SK-N-SH treated with all-trans-retinoic acid at 6 μM for 48 hours (cell line): ENCODE measurements around the gene LHFPL3.

Source experiments
- CREB5 ChIP-seq: fragments of 250-450 bp; sonication (Bioruptor Pico); IDR thresholded peaks from 2 replicates; pipeline ENCODE4 v1.5.1; 2020; ENCODE audit warnings: low read depth, mild to moderate bottlenecking, moderate library complexity
- ESRRG ChIP-seq: fragments of 250-450 bp; sonication (Bioruptor Pico); IDR thresholded peaks from 2 replicates; pipeline ENCODE4 v1.6.1; 2021; ENCODE audit warnings: mild to moderate bottlenecking
- GLIS3 ChIP-seq: fragments of 250-450 bp; sonication (Bioruptor Pico); IDR thresholded peaks from 2 replicates; pipeline ENCODE4 v1.5.0; 2020; ENCODE audit warnings: mild to moderate bottlenecking, moderate library complexity
- OSR1 ChIP-seq: fragments of 250-450 bp; sonication (Bioruptor Pico); IDR thresholded peaks from 2 replicates; pipeline ENCODE4 v1.8.0; 2022; ENCODE audit warnings: moderate library complexity, mild to moderate bottlenecking, inconsistent platforms
- PATZ1 ChIP-seq: fragments of 250-450 bp; sonication (Bioruptor Pico); IDR thresholded peaks from 2 replicates; pipeline ENCODE4 v1.8.0; 2020; ENCODE audit warnings: mild to moderate bottlenecking, moderate library complexity, borderline replicate concordance
- RARB ChIP-seq: fragments of 250-450 bp; sonication (Bioruptor Pico); IDR thresholded peaks from 2 replicates; pipeline ENCODE4 v1.8.0; 2021; ENCODE audit warnings: mild to moderate bottlenecking, moderate library complexity
- SNAI2 ChIP-seq: fragments of 250-450 bp; sonication (Bioruptor Pico); IDR thresholded peaks from 2 replicates; pipeline ENCODE4 v1.5.0; 2020; ENCODE audit warnings: mild to moderate bottlenecking, moderate library complexity
- ZC3H10 ChIP-seq: fragments of 250-450 bp; sonication (Bioruptor Pico); IDR thresholded peaks from 2 replicates; pipeline ENCODE4 v1.5.1; 2021; ENCODE audit warnings: mild to moderate bottlenecking, moderate library complexity
- ZFP3 ChIP-seq: fragments of 250-450 bp; sonication (Bioruptor Pico); IDR thresholded peaks from 2 replicates; pipeline ENCODE4 v1.5.0; 2020; ENCODE audit warnings: mild to moderate bottlenecking, moderate library complexity
- ZNF70 ChIP-seq: fragments of 450-650 bp; formaldehyde crosslinking; IDR thresholded peaks from 2 replicates; pipeline ENCODE4 v1.5.0; 2020; ENCODE audit warnings: mild to moderate bottlenecking, moderate library complexity
- ZNF8 ChIP-seq: fragments of 450-650 bp; formaldehyde crosslinking; IDR thresholded peaks from 2 replicates; pipeline ENCODE4 v1.5.0; 2020; ENCODE audit warnings: mild to moderate bottlenecking, moderate library complexity

- TF ChIP-seq RARB (CRISPR knock-in tag) (no peak), GLIS3 (CRISPR knock-in tag) (0 out of 2 replicates have a peak, but pooled peaks have one; percentile 63), ESRRG (CRISPR knock-in tag) (no peak), ZC3H10 (no peak), ZNF70 (peak; percentile 21; the same call in 1 of the 2 replicates), PATZ1 (no peak), SNAI2 (CRISPR knock-in tag) (no peak), ZNF8 (CRISPR knock-in tag) (peak; percentile 45; the same call in 1 of the 2 replicates), OSR1 (CRISPR knock-in tag) (no peak), CREB5 (CRISPR knock-in tag) (no peak), ZFP3 (CRISPR knock-in tag) (no peak)
Measured at GRCh38 chr7:104628017-104628416, 299.6 kb downstream of the LHFPL3 start.
